Neural progenitor cell (in vitro differentiated cells): ENCODE measurements around the gene CORIN. TPM values are rescaled to one million over a fixed set of nuclear protein-coding genes. Genes with fewer than 3 reads are reported as not detected.

Experiments used
- DNase-seq: peaks from one replicate; pipeline ENCODE4 v3.0.0-alpha.2; 2016; ENCODE audit warnings: low spot score
- H2AFZ ChIP-seq: fragments of 200-600 bp; sonication (generic); replicated peaks from 2 replicates; pipeline ENCODE4 v1.6.1; 2016; ENCODE audit warnings: antibody characterized with exemption
- H3F3A ChIP-seq: fragments of 200-600 bp; sonication (generic); 2 replicates; pipeline ENCODE4 v1.6.1; 2016; ENCODE audit warnings: antibody characterized with exemption, low read depth
- H3K27ac ChIP-seq: fragments of 200-600 bp; sonication (generic); 2 replicates; pipeline ENCODE4 v1.5.1; 2016; ENCODE audit warnings: mild to moderate bottlenecking
- H3K27me3 ChIP-seq: fragments of 200-600 bp; sonication (generic); 2 replicates; pipeline ENCODE4 v1.6.1; 2016; ENCODE audit warnings: mild to moderate bottlenecking, moderate library complexity
- H3K36me3 ChIP-seq: fragments of 200-600 bp; sonication (generic); 2 replicates; pipeline ENCODE4 v1.5.1; 2016
- H3K4me1 ChIP-seq: fragments of 200-600 bp; sonication (generic); 2 replicates; pipeline ENCODE4 v1.6.1; 2016; ENCODE audit warnings: mixed run types
- H3K4me2 ChIP-seq: fragments of 200-600 bp; sonication (generic); 2 replicates; pipeline ENCODE4 v1.6.1; 2016
- H3K4me3 ChIP-seq: fragments of 200-600 bp; sonication (generic); 2 replicates; pipeline ENCODE4 v1.5.1; 2016
- H3K79me2 ChIP-seq: fragments of 200-600 bp; sonication (generic); 2 replicates; pipeline ENCODE4 v1.6.1; 2016; ENCODE audit warnings: low read depth
- H3K9ac ChIP-seq: fragments of 200-600 bp; sonication (generic); 2 replicates; pipeline ENCODE4 v1.6.1; 2016
- H3K9me3 ChIP-seq: fragments of 200-600 bp; sonication (generic); 2 replicates; pipeline ENCODE4 v1.5.1; 2016; ENCODE audit warnings: low read depth
- H4K20me1 ChIP-seq: fragments of 200-600 bp; sonication (generic); 2 replicates; pipeline ENCODE4 v1.6.1; 2016; ENCODE audit warnings: low read depth
- H3K27ac Mint-ChIP-seq: 3 replicates; pipeline ENCODE4 v1.8.0; 2021; ENCODE audit warnings: mixed read lengths
- H3K27me3 Mint-ChIP-seq: 2 replicates; pipeline ENCODE4 v1.8.0; 2022; ENCODE audit warnings: low read depth, mild to moderate bottlenecking, inconsistent platforms, moderate library complexity, mixed read lengths; ENCODE audit not compliant: insufficient read depth
- H3K36me3 Mint-ChIP-seq: 3 replicates; pipeline ENCODE4 v1.8.0; 2021; ENCODE audit warnings: mixed read lengths
- H3K4me1 Mint-ChIP-seq: 3 replicates; pipeline ENCODE4 v1.8.0; 2021; ENCODE audit warnings: mixed read lengths
- H3K4me3 Mint-ChIP-seq: 3 replicates; pipeline ENCODE4 v1.8.0; 2021; ENCODE audit warnings: mild to moderate bottlenecking, moderate library complexity, mixed read lengths
- H3K9me3 Mint-ChIP-seq: 3 replicates; pipeline ENCODE4 v1.8.0; 2020; ENCODE audit warnings: mixed read lengths
- CTCF ChIP-seq: fragments of 200-600 bp; sonication (generic); IDR thresholded peaks from 2 replicates; pipeline ENCODE4 v1.5.1; 2017; ENCODE audit warnings: antibody characterized with exemption, mild to moderate bottlenecking
- EZH2 ChIP-seq: fragments of 200-600 bp; sonication (generic); IDR thresholded peaks from 2 replicates; pipeline ENCODE4 v1.6.1; 2017; ENCODE audit warnings: antibody characterized with exemption, mild to moderate bottlenecking, moderate library complexity
- EZH2phosphoT487 ChIP-seq: fragments of 200-600 bp; sonication (generic); IDR thresholded peaks from 2 replicates; pipeline ENCODE4 v1.6.1; 2017; ENCODE audit warnings: antibody characterized with exemption
- total RNA-seq: library from RNA; depleted of rRNA; stranded (reverse); fragments of >200 nt; gene quantifications from 2 replicates; pipeline ENCODE4 v1.2.3, GENCODE V29; 2015; ENCODE audit warnings: low replicate concordance

The CORIN gene
- total RNA-seq, 1 donor from 2014 or later: not detected

- no peaks in the 10 kb centered on the region for H3K79me2 ChIP-seq
- H3K4me1 ChIP-seq: peaks cover 4% of the 10 kb centered on the region
- no peak for TF ChIP-seq EZH2
- no peaks in the 10 kb centered on the region for H3K36me3 ChIP-seq
- no peaks in the 10 kb centered on the region for H3F3A ChIP-seq
- H3K4me3 ChIP-seq: no peak overlapping the region
- no peaks in the 10 kb centered on the region for H3K27me3 ChIP-seq
- peaks cover 14% of the 10 kb centered on the region for H4K20me1 ChIP-seq
- H3K9me3 Mint-ChIP-seq: peaks cover 5% of the 10 kb centered on the region
- H2AFZ ChIP-seq: no peak overlapping the region
- H3K27ac Mint-ChIP-seq: no peak overlapping the region
- no peaks in the 10 kb centered on the region for H3K9me3 ChIP-seq
- peaks cover 2% of the 10 kb centered on the region for H3K27me3 Mint-ChIP-seq
- H3K4me3 Mint-ChIP-seq: no peak overlapping the region
- H3K27ac ChIP-seq: no peak overlapping the region
- H3K36me3 Mint-ChIP-seq: peaks cover 20% of the 10 kb centered on the region
- H3K4me2 ChIP-seq: no peak overlapping the region
- no peak overlapping the region for H3K9ac ChIP-seq
- no peaks in the 10 kb centered on the region for H3K4me1 Mint-ChIP-seq
- DNase-seq: no peak
Measured at GRCh38 chr4:47863486-47863885, 25.6 kb upstream of the CORIN start.

- Histone ChIP-seq H3K79me2 (no peaks in the 10 kb centered on the region), H3K4me1 (peaks cover 4% of the 10 kb centered on the region), H3K27me3 (no peaks in the 10 kb centered on the region), H3K4me2 (no peak overlapping the region), H3K9ac (no peak overlapping the region), H3K4me3 (no peak overlapping the region), H3K36me3 (no peaks in the 10 kb centered on the region), H3F3A (no peaks in the 10 kb centered on the region), H2AFZ (no peak overlapping the region), H3K9me3 (no peaks in the 10 kb centered on the region), H3K27ac (no peak overlapping the region), H4K20me1 (peaks cover 14% of the 10 kb centered on the region)
- TF ChIP-seq EZH2 (no peak), CTCF (no peak), EZH2phosphoT487 (no peak)
- no peak for DNase-seq
- Mint-ChIP-seq H3K27me3 (peaks cover 2% of the 10 kb centered on the region), H3K36me3 (peaks cover 14% of the 10 kb centered on the region), H3K4me3 (no peak overlapping the region), H3K4me1 (no peaks in the 10 kb centered on the region), H3K9me3 (peaks cover 1% of the 10 kb centered on the region), H3K27ac (no peak overlapping the region)
Measured at GRCh38 chr4:47862297-47862696, 24.4 kb upstream of the CORIN start.

- DNase-seq: no peak
- peaks cover 2% of the 10 kb centered on the region for H3K27me3 Mint-ChIP-seq
- no peak overlapping the region for H3K4me3 ChIP-seq
- no peak overlapping the region for H3K27ac Mint-ChIP-seq
- H4K20me1 ChIP-seq: peaks cover 11% of the 10 kb centered on the region
- H3K4me3 Mint-ChIP-seq: no peak overlapping the region
- H3K79me2 ChIP-seq: no peaks in the 10 kb centered on the region
- H3F3A ChIP-seq: no peaks in the 10 kb centered on the region
- H3K4me1 Mint-ChIP-seq: peaks cover 2% of the 10 kb centered on the region
- H3K9ac ChIP-seq: no peak overlapping the region
- peaks cover 8% of the 10 kb centered on the region for H3K36me3 Mint-ChIP-seq
- H3K27ac ChIP-seq: no peak overlapping the region
- no peaks in the 10 kb centered on the region for H3K27me3 ChIP-seq
- no peaks in the 10 kb centered on the region for H3K9me3 Mint-ChIP-seq
- no peaks in the 10 kb centered on the region for H3K36me3 ChIP-seq
- TF ChIP-seq CTCF (no peak), EZH2phosphoT487 (no peak), EZH2 (no peak)
- no peaks in the 10 kb centered on the region for H3K9me3 ChIP-seq
- no peak overlapping the region for H2AFZ ChIP-seq
- no peak overlapping the region for H3K4me2 ChIP-seq
- H3K4me1 ChIP-seq: peaks cover 4% of the 10 kb centered on the region
Measured at GRCh38 chr4:47860305-47860704, 22.4 kb upstream of the CORIN start.

GRCh38 chr4:47858006-47858405 lies 20.1 kb upstream of the CORIN start:
- H3K27me3 Mint-ChIP-seq: no peaks in the 10 kb centered on the region

More at GRCh38 chr4:47858006-47858405, 20.1 kb upstream of the CORIN start:
- Mint-ChIP-seq H3K36me3 (peaks cover 13% of the 10 kb centered on the region), H3K4me3 (no peak overlapping the region), H3K9me3 (no peaks in the 10 kb centered on the region), H3K4me1 (peaks cover 2% of the 10 kb centered on the region), H3K27ac (no peak overlapping the region)
- no peaks in the 10 kb centered on the region for H3K9me3 ChIP-seq
- H3F3A ChIP-seq: no peaks in the 10 kb centered on the region
- no peak overlapping the region for H3K4me3 ChIP-seq
- no peak overlapping the region for H2AFZ ChIP-seq
- H3K36me3 ChIP-seq: no peaks in the 10 kb centered on the region
- no peaks in the 10 kb centered on the region for H3K27me3 ChIP-seq
- no peak overlapping the region for H3K4me2 ChIP-seq
- no peaks in the 10 kb centered on the region for H3K79me2 ChIP-seq
- H3K9ac ChIP-seq: no peak overlapping the region
- DNase-seq: no peak
- H3K4me1 ChIP-seq: no peaks in the 10 kb centered on the region
- H4K20me1 ChIP-seq: no peaks in the 10 kb centered on the region
- TF ChIP-seq EZH2 (no peak), EZH2phosphoT487 (no peak), CTCF (no peak)
- no peak overlapping the region for H3K27ac ChIP-seq
